H4 (cell line): ENCODE measurements around the gene TXNDC5. TPM values are rescaled to one million over a fixed set of nuclear protein-coding genes. Genes with fewer than 3 reads are reported as not detected.

Source experiments
- DNase-seq: peaks from one replicate; pipeline ENCODE4 v3.0.0-alpha.2; 2015; ENCODE audit warnings: low spot score
- total RNA-seq: library from RNA; depleted of rRNA; stranded (reverse); fragments of >200 nt; shearing (Covaris generic); gene quantifications from 2 replicates; pipeline ENCODE4 v1.2.3, GENCODE V29; 2014; rRNA removed

Gene TXNDC5
- 462 and 475 TPM in 2 replicates for total RNA-seq

GRCh38 chr6:7910654-7911344 lies at the start of gene TXNDC5:
Gene TXNDC5 (minus strand): TSS chr6:7910788. CDS start chr6:7910776, 12 bp downstream.
- peak; percentile 29 for DNase-seq

- DNase-seq, result no peak
Observed at GRCh38 chr6:7960141-7960540, 49.6 kb upstream of the TXNDC5 start.

- DNase-seq, result no peak
Observed at GRCh38 chr6:7959453-7959852, 48.9 kb upstream of the TXNDC5 start.

GRCh38 chr6:7958464-7958863 lies 47.9 kb upstream of the TXNDC5 start:
- DNase-seq, result no peak

GRCh38 chr6:7956257-7956656 lies 45.7 kb upstream of the TXNDC5 start:
- DNase-seq, result no peak

- no peak for DNase-seq
Observed at GRCh38 chr6:7954477-7955200, 44.1 kb upstream of the TXNDC5 start.

- no peak for DNase-seq
Observed at GRCh38 chr6:7953753-7954152, 43.2 kb upstream of the TXNDC5 start.

- no peak for DNase-seq
Observed at GRCh38 chr6:7939864-7940228, 29.3 kb upstream of the TXNDC5 start.

- DNase-seq, result no peak
Observed at GRCh38 chr6:7939184-7939863, 28.7 kb upstream of the TXNDC5 start.

GRCh38 chr6:7938562-7939183 lies 28.1 kb upstream of the TXNDC5 start:
- no peak for DNase-seq

GRCh38 chr6:7933794-7934193 lies 23.2 kb upstream of the TXNDC5 start:
- no peak for DNase-seq

GRCh38 chr6:7932625-7933024 lies 22.0 kb upstream of the TXNDC5 start:
- no peak for DNase-seq

- no peak for DNase-seq
Observed at GRCh38 chr6:7924867-7925266, 14.3 kb upstream of the TXNDC5 start.

GRCh38 chr6:7922596-7922995 lies 12.0 kb upstream of the TXNDC5 start:
- DNase-seq, result no peak

- DNase-seq, result no peak
Observed at GRCh38 chr6:7921632-7922092, 11.1 kb upstream of the TXNDC5 start.

- DNase-seq, result no peak
Observed at GRCh38 chr6:7921046-7921445, 10.5 kb upstream of the TXNDC5 start.

- no peak for DNase-seq
Observed at GRCh38 chr6:7920425-7920824, 9.8 kb upstream of the TXNDC5 start.

- no peak for DNase-seq
Observed at GRCh38 chr6:7919871-7920270, 9.3 kb upstream of the TXNDC5 start.

- no peak for DNase-seq
Observed at GRCh38 chr6:7918403-7918802, 7.8 kb upstream of the TXNDC5 start.

- no peak for DNase-seq
Observed at GRCh38 chr6:7917729-7918128, 7.1 kb upstream of the TXNDC5 start.

- no peak for DNase-seq
Observed at GRCh38 chr6:7916959-7917358, 6.4 kb upstream of the TXNDC5 start.
